ENCODE data around the gene MED1. TPM values are rescaled to one million over a fixed set of nuclear protein-coding genes. Genes with fewer than 3 reads are reported as not detected.
A peak's percentile ranks its signal among the peaks of the same experiment; 100 is the strongest.

The MED1 gene
- total RNA-seq, 2 experiments from 2014 or later = 58.9 to 59.7 TPM

- no peak for DNase-seq
- ChIA-PET CTCF (no interaction called here), POLR2A (no interaction called here)
- peaks cover 50% of the 10 kb centered on the region for H3K36me3 Mint-ChIP-seq
- no peaks in the 10 kb centered on the region for H3K9me3 Mint-ChIP-seq
- H3K4me3 Mint-ChIP-seq = no peak overlapping the region
- peaks cover 23% of the 10 kb centered on the region for H3K4me1 Mint-ChIP-seq (ENCODE audit: low read depth)
- no peak overlapping the region for H3K27ac Mint-ChIP-seq
- intact Hi-C loops (cut with micrococcal nuclease) = no loop called here
- no peaks in the 10 kb centered on the region for H3K27me3 Mint-ChIP-seq
Observed at GRCh38 chr17:39410279-39410678, 40.8 kb downstream of the MED1 start.

GRCh38 chr17:39408360-39408759 lies 42.7 kb downstream of the MED1 start:
- no peaks in the 10 kb centered on the region for H3K9me3 Mint-ChIP-seq
- no peak overlapping the region for H3K4me3 Mint-ChIP-seq
- CTCF ChIA-PET = interaction anchor here (0.7 kb wide), 1 partner anchor 135 kb away, joined by 3 read pairs; no protein-coding TSS in a partner anchor
- no peak for DNase-seq
- H3K27ac Mint-ChIP-seq = no peak overlapping the region
- no peaks in the 10 kb centered on the region for H3K27me3 Mint-ChIP-seq
- H3K36me3 Mint-ChIP-seq = peaks cover 40% of the 10 kb centered on the region
- intact Hi-C loops (cut with micrococcal nuclease) = loop anchor here (10.0 kb wide), 1 partner anchor 134 kb away; no protein-coding TSS in a partner anchor
- POLR2A ChIA-PET = no interaction called here
- peaks cover 41% of the 10 kb centered on the region for H3K4me1 Mint-ChIP-seq (ENCODE audit: low read depth)

DNA sequence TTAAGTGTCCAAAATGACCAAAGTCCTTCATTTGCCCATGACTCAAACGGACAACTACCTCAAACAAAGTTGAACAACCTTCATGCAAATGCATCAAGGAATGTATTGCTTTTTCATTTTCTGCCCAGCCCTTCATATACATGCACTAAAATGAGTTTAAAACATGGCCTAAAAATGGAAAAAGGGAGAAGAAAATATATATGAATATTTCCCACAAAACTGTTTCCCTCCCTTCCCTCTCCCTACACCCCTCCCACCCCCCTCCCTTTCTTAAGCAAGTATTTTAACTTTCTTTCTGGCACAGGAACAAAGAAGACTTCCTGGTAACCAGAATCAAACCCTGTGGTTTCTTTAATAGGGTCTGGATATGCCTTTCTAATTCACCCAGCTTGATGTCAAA lies 44.1 kb downstream of the MED1 start:
- Mint-ChIP-seq H3K4me1 (ENCODE audit: low read depth) (peaks cover 47% of the 10 kb centered on the region), H3K27ac (peak overlapping the region; percentile 36), H3K4me3 (no peak overlapping the region), H3K9me3 (no peaks in the 10 kb centered on the region), H3K36me3 (peaks cover 38% of the 10 kb centered on the region), H3K27me3 (no peaks in the 10 kb centered on the region)
- intact Hi-C loops (cut with micrococcal nuclease) = loop anchor here (10.0 kb wide), 1 partner anchor 132 kb away; no protein-coding TSS in a partner anchor
- DNase-seq = no peak
- ChIA-PET POLR2A (no interaction called here), CTCF (interaction anchor here (1.5 kb wide), 1 partner anchor 140 kb away, joined by 3 read pairs; no protein-coding TSS in a partner anchor)

- no peaks in the 10 kb centered on the region for H3K9me3 Mint-ChIP-seq
- ChIA-PET POLR2A (interaction anchor here (1.1 kb wide), 1 partner anchor 45 kb away, joined by 4 read pairs; the partner anchor contains the start of gene MED1), CTCF (no interaction called here)
- DNase-seq = no peak
- H3K27ac Mint-ChIP-seq = peak overlapping the region; percentile 97
- H3K27me3 Mint-ChIP-seq = no peaks in the 10 kb centered on the region
- H3K4me1 Mint-ChIP-seq (ENCODE audit: low read depth) = peaks cover 51% of the 10 kb centered on the region
- peaks cover 41% of the 10 kb centered on the region for H3K36me3 Mint-ChIP-seq
- H3K4me3 Mint-ChIP-seq = no peak overlapping the region
- intact Hi-C loops (cut with micrococcal nuclease) = loop anchor here (10.0 kb wide), 1 partner anchor 131 kb away; no protein-coding TSS in a partner anchor
Observed at GRCh38 chr17:39405436-39405835, 45.6 kb downstream of the MED1 start.

- Mint-ChIP-seq H3K9me3 (no peaks in the 10 kb centered on the region), H3K36me3 (peaks cover 34% of the 10 kb centered on the region), H3K4me3 (peak overlapping the region; percentile 39), H3K27ac (peak overlapping the region; percentile 97), H3K4me1 (ENCODE audit: low read depth) (peaks cover 58% of the 10 kb centered on the region), H3K27me3 (no peaks in the 10 kb centered on the region)
- CTCF ChIA-PET = no interaction called here
- intact Hi-C loops (cut with micrococcal nuclease) = loop anchor here (1.0 to 10.0 kb wide), 5 partner anchors 24 to 373 kb away; partner anchors contain the start of genes MED1 and RPL19
- peak; percentile 60 for DNase-seq
- POLR2A ChIA-PET = interaction anchor here (1.1 to 1.4 kb wide), 2 partner anchors 46 kb away, joined by 4 to 5 read pairs; partner anchors contain the start of gene MED1
Observed at GRCh38 chr17:39404542-39405378, 46.3 kb downstream of the MED1 start.

DNA sequence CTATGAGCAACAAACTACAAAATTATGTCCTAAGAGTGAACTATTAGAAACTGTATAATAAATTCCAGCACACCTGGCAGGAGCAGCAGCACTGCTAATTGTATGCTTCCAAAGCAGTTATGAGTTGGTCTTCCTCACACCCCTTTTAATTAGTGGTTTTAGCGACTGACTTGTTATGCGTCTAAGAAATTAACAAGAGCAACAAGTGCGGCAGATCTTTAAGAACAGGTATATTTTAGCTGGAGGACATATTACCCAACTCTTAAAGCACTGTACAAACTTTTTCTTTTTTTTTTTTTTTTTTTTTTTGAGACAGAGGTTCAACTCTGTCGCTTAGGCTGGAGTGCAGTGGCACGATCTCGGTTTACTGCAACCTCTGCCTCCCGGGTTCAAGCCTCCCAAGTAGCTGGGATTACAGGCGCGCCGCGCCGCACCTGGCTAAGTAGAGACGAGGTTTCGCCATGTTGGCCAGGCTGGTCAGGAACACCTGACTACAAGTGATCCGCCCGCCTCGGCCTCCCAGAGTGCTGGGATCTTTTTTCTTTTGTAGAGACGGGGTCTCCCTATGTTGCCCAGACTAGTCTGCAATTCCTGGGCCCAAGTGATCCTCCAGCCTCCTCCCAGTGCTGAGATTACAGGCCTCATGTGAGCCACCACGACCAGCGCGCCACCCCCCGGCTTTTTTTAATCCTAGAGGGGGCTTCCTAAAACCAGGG lies 48.0 kb downstream of the MED1 start:
- Mint-ChIP-seq H3K4me3 (peak overlapping the region; percentile 98), H3K27me3 (no peaks in the 10 kb centered on the region), H3K36me3 (peaks cover 18% of the 10 kb centered on the region), H3K9me3 (no peaks in the 10 kb centered on the region), H3K4me1 (ENCODE audit: low read depth) (peaks cover 62% of the 10 kb centered on the region), H3K27ac (peak overlapping the region; percentile 96)
- POLR2A ChIA-PET = interaction anchor here (1.0 to 1.6 kb wide), 3 partner anchors 48 to 196 kb away, joined by 4 to 10 read pairs (median 5); partner anchors contain the start of genes CDK12 and MED1
- no peak for DNase-seq
- intact Hi-C loops (cut with micrococcal nuclease) = loop anchor here (1.0 to 10.0 kb wide), 3 partner anchors 58 to 374 kb away; partner anchors contain the start of gene CDK12
- CTCF ChIA-PET = interaction anchor here (0.6 kb wide), 2 partner anchors 19 to 97 kb away, joined by 3 to 4 read pairs; no protein-coding TSS in a partner anchor

DNA sequence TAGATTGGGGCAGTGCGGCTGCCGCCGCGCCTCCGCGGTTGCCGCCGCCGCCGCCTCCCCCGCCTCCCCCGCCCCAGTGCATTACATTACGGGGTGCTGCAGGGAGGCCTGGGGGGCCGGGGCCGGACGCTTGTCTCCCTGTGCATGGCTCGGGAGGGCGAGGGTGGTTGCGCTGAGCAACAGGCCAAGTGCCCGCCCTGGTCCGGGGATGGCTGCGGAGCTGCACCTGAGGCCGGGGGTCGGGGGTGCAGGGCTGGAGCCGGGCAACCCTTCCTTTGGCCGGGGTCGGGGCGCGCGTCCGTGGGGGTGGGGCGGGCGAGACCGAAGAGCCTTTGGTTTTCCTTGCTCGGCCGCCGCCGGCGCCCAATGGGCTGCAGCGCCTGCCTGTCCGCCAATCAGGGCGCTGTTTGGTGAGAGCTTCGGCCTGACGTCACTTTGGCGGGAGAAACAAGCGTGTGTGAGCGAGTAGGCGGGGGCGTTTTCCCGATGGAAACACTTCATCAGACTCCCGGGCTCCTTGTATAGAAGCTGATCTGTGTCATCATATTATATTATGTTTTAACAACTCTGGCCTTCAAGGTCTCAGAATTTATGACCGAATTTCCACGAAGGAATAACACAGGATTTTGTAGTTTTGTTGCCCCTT lies 48.7 kb downstream of the MED1 start:
- intact Hi-C loops (cut with micrococcal nuclease) = loop anchor here (1.0 to 10.0 kb wide), 3 partner anchors 59 to 375 kb away; partner anchors contain the start of gene CDK12
- Mint-ChIP-seq H3K36me3 (peaks cover 13% of the 10 kb centered on the region), H3K4me1 (ENCODE audit: low read depth) (peaks cover 59% of the 10 kb centered on the region), H3K27ac (peak overlapping the region; percentile 96), H3K4me3 (peak overlapping the region; percentile 98), H3K27me3 (no peaks in the 10 kb centered on the region), H3K9me3 (no peaks in the 10 kb centered on the region)
- CTCF ChIA-PET = no interaction called here
- POLR2A ChIA-PET = interaction anchor here (1.0 to 1.6 kb wide), 3 partner anchors 49 to 196 kb away, joined by 4 to 10 read pairs (median 9); partner anchors contain the start of genes CDK12 and MED1
- DNase-seq = peak; percentile 94

DNA sequence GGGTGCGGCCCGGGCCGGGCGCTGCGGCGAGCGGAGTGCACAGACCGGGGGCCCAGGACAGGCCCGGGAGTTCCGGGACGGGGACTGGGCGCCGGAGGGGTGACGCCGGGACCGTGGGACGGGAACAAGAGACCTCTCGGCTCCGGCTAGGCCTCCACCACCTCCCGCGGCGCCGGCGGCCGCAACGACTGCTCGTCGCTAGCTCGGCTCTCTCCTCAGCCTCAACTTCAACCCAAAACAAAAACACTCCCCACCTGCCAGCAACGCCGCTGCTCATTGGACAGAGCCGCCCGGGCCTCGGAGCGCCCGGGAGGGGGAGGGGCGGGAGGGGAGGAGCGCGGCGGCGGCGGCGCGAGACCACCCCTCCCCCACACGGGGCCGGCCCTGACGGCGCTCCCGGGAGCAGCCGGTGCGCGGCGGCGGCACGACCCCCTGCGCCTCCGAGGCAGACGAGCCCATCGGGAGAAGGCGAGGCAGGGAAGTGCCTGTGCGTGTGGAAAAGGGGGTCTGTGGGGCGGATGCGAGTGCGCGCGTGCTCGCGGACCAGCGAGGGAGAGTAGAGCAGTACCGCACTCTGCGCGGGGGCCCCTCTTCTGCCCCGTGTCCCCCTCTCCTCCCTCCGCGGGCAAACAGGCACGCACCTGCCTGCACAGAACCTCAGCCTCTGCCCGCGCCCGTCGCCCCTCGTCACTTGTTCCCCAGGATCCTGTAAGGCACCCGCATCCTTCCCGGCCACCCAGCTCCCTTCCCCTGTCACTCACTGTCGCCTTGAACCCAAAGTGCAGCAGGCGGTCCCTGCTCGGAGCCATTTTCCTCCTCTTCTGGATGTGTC lies 49.4 kb downstream of the MED1 start, which contains the start of gene FBXL20:
TSS of gene FBXL20 (minus strand) at position 215 of the 832 bp plus-strand sequence. CDS start 224 bp downstream, outside the sequence.
- Mint-ChIP-seq H3K27ac (peak within 1 kb of the TSS; percentile 96), H3K9me3 (no peaks in the 10 kb centered on the region), H3K4me1 (ENCODE audit: low read depth) (peaks cover 53% of the 10 kb centered on the region), H3K36me3 (peaks cover 13% of the 10 kb centered on the region), H3K4me3 (peak within 1 kb of the TSS; percentile 98), H3K27me3 (no peaks in the 10 kb centered on the region)
- DNase-seq = peak; percentile 95
- ChIA-PET CTCF (interaction anchor here (1.5 kb wide), 1 partner anchor 163 kb away, joined by 5 read pairs; no protein-coding TSS in a partner anchor), POLR2A (interaction anchor here (0.9 to 1.6 kb wide), 4 partner anchors 49 to 202 kb away, joined by 4 to 10 read pairs (median 6); partner anchors contain the start of genes CDK12, MED1 and RPL19)
- intact Hi-C loops (cut with micrococcal nuclease) = loop anchor here (1.0 to 10.0 kb wide), 3 partner anchors 60 to 376 kb away; partner anchors contain the start of gene CDK12

DNA sequence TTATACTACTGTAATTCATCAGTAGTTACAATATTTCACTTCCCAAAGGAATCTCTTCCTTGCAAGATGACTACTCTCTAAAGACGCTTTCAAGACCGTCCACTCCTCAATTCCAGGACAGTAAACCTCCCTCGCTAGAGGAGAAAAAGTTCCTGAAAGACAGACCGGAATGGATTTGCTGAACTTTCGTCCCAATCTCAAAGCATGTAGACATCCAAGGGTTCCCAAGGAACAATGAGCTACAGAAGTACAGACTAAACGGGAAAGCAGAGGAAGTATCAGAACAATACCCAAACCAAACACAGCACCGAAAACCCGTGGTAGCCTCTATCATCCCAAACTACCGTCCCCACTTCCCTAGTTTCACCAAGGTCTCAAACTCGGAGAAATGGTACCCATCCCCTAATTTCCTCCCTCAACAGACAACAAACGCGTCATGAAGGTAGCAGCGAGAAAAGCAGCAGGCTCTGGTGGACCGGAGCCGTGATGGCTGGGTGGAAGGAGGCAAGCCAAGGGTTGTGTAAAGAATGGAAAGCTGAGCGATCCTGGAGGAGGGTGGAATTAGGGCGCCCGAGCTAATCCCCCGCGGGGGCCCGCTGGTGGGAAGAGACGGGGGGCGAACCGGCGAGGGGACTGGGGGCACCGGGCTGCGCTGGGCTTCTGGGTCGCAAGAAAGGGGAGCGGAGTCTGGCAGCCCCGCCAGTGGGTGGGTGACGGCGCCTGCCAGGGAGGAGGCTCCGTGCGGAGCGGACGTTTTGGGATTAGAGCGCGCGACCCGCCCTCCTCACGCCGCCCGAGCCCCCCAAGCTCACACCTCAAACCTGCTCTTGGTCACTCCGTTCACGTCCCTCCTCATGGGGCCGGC lies 50.3 kb downstream of the MED1 start:
- H3K36me3 Mint-ChIP-seq = peaks cover 9% of the 10 kb centered on the region
- ChIA-PET CTCF (interaction anchor here (0.7 to 1.5 kb wide), 3 partner anchors 10 to 194 kb away, joined by 3 to 5 read pairs (median 3); no protein-coding TSS in a partner anchor), POLR2A (interaction anchor here (0.9 to 1.2 kb wide), 2 partner anchors 50 to 201 kb away, joined by 4 to 9 read pairs; partner anchors contain the start of genes MED1 and RPL19)
- H3K4me1 Mint-ChIP-seq (ENCODE audit: low read depth) = peaks cover 45% of the 10 kb centered on the region
- intact Hi-C loops (cut with micrococcal nuclease) = loop anchor here (5.0 to 10.0 kb wide), 2 partner anchors 126 to 377 kb away; no protein-coding TSS in a partner anchor
- DNase-seq = no peak
- H3K27me3 Mint-ChIP-seq = no peaks in the 10 kb centered on the region
- H3K27ac Mint-ChIP-seq = peak overlapping the region; percentile 81
- no peaks in the 10 kb centered on the region for H3K9me3 Mint-ChIP-seq
- H3K4me3 Mint-ChIP-seq = peak overlapping the region; percentile 98

GRCh38 chr17:39399791-39400190 lies 51.3 kb downstream of the MED1 start:
- peak overlapping the region; percentile 98 for H3K4me3 Mint-ChIP-seq
- H3K27ac Mint-ChIP-seq = no peak overlapping the region
- intact Hi-C loops (cut with micrococcal nuclease) = loop anchor here (5.0 to 10.0 kb wide), 2 partner anchors 125 to 378 kb away; no protein-coding TSS in a partner anchor
- ChIA-PET CTCF (interaction anchor here (1.4 kb wide), 1 partner anchor 20 kb away, joined by 3 read pairs; no protein-coding TSS in a partner anchor), POLR2A (no interaction called here)
- peaks cover 6% of the 10 kb centered on the region for H3K36me3 Mint-ChIP-seq
- H3K9me3 Mint-ChIP-seq = no peaks in the 10 kb centered on the region
- DNase-seq = no peak
- H3K27me3 Mint-ChIP-seq = no peaks in the 10 kb centered on the region
- peaks cover 38% of the 10 kb centered on the region for H3K4me1 Mint-ChIP-seq (ENCODE audit: low read depth)
